ENCODE results near the gene MT1F. TPM values are rescaled to one million over a fixed set of nuclear protein-coding genes. Genes with fewer than 3 reads are reported as not detected.

MT1F gene
- total RNA-seq (6.8 TPM), polyA plus RNA-seq (10 to 100 TPM; 26.0 to 88.5 (median 37.1) TPM)

GRCh38 chr16:56657555-56658326 lies at the start of gene MT1F:
Gene MT1F (plus strand): TSS chr16:56657959. CDS start chr16:56658059, 100 bp downstream.
- Mint-ChIP-seq H3K36me3 (peaks cover 10% of the 10 kb centered on the region), H3K9me3 (peaks cover 0 to 2% (median 0%) of the 10 kb centered on the region in 7 donors), H3K27me3 (peaks cover 7% of the 10 kb centered on the region), H3K4me1 (peaks cover 5 to 41% (median 26%) of the 10 kb centered on the region in 4 donors), H3K27ac (peak within 1 kb of the TSS; percentile 83 to 97 (median 90)), H3K4me3 (peak within 1 kb of the TSS; percentile 93 to 98 (median 98))
- peak; percentile 74 to 76 for ATAC-seq (ENCODE audit: low read depth in 2 of 2)
- H3K27me3 ChIP-seq (ENCODE audit: control insufficient read depth, insufficient read depth, low read length) = no peaks in the 10 kb centered on the region
- H3K9me3 ChIP-seq (ENCODE audit: control insufficient read depth in 2 of 2, low read length in 2 of 2) = no peaks in the 10 kb centered on the region
- peak; percentile 51 to 78 (median 67) for DNase-seq
- H3K4me1 ChIP-seq (ENCODE audit: control insufficient read depth, insufficient read depth, low read length, poor library complexity, severe bottlenecking) = peaks cover 27% of the 10 kb centered on the region
- no peaks in the 10 kb centered on the region for H3K36me3 ChIP-seq (ENCODE audit: control insufficient read depth, insufficient read depth, low read length)
- H3K27ac ChIP-seq (ENCODE audit: insufficient read depth, low read length, poor library complexity, severe bottlenecking) = peak within 1 kb of the TSS; percentile 48
- peak within 1 kb of the TSS; percentile 89 for H3K4me3 ChIP-seq (ENCODE audit: low read depth, low read length)

GRCh38 chr16:56608043-56608875 lies 49.5 kb upstream of the MT1F start, which contains the start of gene MT2A:
Gene MT2A (plus strand): TSS chr16:56608584. CDS start chr16:56608656, 72 bp downstream.
- Histone ChIP-seq H3K9me3 (ENCODE audit: control insufficient read depth in 2 of 2, low read length in 2 of 2) (no peaks in the 10 kb centered on the region), H3K27ac (ENCODE audit: insufficient read depth, low read length, poor library complexity, severe bottlenecking) (peak within 1 kb of the TSS; percentile 88), H3K36me3 (ENCODE audit: control insufficient read depth, insufficient read depth, low read length) (no peaks in the 10 kb centered on the region), H3K4me1 (ENCODE audit: control insufficient read depth, insufficient read depth, low read length, poor library complexity, severe bottlenecking) (peaks cover 41% of the 10 kb centered on the region), H3K4me3 (ENCODE audit: low read depth, low read length) (peak within 1 kb of the TSS; percentile 95), H3K27me3 (ENCODE audit: control insufficient read depth, insufficient read depth, low read length) (no peaks in the 10 kb centered on the region)
- H3K36me3 Mint-ChIP-seq = no peaks in the 10 kb centered on the region
- H3K27ac Mint-ChIP-seq = peak within 1 kb of the TSS; percentile 89 to 97 (median 96)
- peak within 1 kb of the TSS; percentile 92 to 99 (median 98) for H3K4me3 Mint-ChIP-seq
- H3K4me1 Mint-ChIP-seq = peaks cover 14 to 44% (median 38%) of the 10 kb centered on the region in 4 donors
- ATAC-seq (ENCODE audit: low read depth in 2 of 2) (peak; percentile 90 to 91), DNase-seq (peak; percentile 80 to 95 (median 82))
- no peaks in the 10 kb centered on the region for H3K9me3 Mint-ChIP-seq
- no peaks in the 10 kb centered on the region for H3K27me3 Mint-ChIP-seq

GRCh38 chr16:56608876-56609462 lies 48.8 kb upstream of the MT1F start:
- H3K27me3 ChIP-seq (ENCODE audit: control insufficient read depth, insufficient read depth, low read length) = no peaks in the 10 kb centered on the region
- Mint-ChIP-seq H3K27ac (peak overlapping the region; percentile 89 to 97 (median 96)), H3K4me1 (peaks cover 17 to 45% (median 36%) of the 10 kb centered on the region in 4 donors), H3K27me3 (no peaks in the 10 kb centered on the region), H3K4me3 (peak overlapping the region; percentile 92 to 99 (median 98)), H3K36me3 (no peaks in the 10 kb centered on the region), H3K9me3 (no peaks in the 10 kb centered on the region)
- peaks cover 41% of the 10 kb centered on the region for H3K4me1 ChIP-seq (ENCODE audit: control insufficient read depth, insufficient read depth, low read length, poor library complexity, severe bottlenecking)
- peak overlapping the region; percentile 88 for H3K27ac ChIP-seq (ENCODE audit: insufficient read depth, low read length, poor library complexity, severe bottlenecking)
- no peaks in the 10 kb centered on the region for H3K9me3 ChIP-seq (ENCODE audit: control insufficient read depth in 2 of 2, low read length in 2 of 2)
- ATAC-seq (ENCODE audit: low read depth in 2 of 2) (no peak), DNase-seq (no peak)
- peak overlapping the region; percentile 95 for H3K4me3 ChIP-seq (ENCODE audit: low read depth, low read length)
- H3K36me3 ChIP-seq (ENCODE audit: control insufficient read depth, insufficient read depth, low read length) = no peaks in the 10 kb centered on the region

GRCh38 chr16:56609463-56609921 lies 48.3 kb upstream of the MT1F start:
- no peaks in the 10 kb centered on the region for H3K27me3 Mint-ChIP-seq
- H3K36me3 Mint-ChIP-seq = no peaks in the 10 kb centered on the region
- H3K9me3 Mint-ChIP-seq = no peaks in the 10 kb centered on the region
- Histone ChIP-seq H3K36me3 (ENCODE audit: control insufficient read depth, insufficient read depth, low read length) (no peaks in the 10 kb centered on the region), H3K27me3 (ENCODE audit: control insufficient read depth, insufficient read depth, low read length) (no peaks in the 10 kb centered on the region), H3K27ac (ENCODE audit: insufficient read depth, low read length, poor library complexity, severe bottlenecking) (peak overlapping the region; percentile 88), H3K9me3 (ENCODE audit: control insufficient read depth in 2 of 2, low read length in 2 of 2) (no peaks in the 10 kb centered on the region), H3K4me1 (ENCODE audit: control insufficient read depth, insufficient read depth, low read length, poor library complexity, severe bottlenecking) (peaks cover 41% of the 10 kb centered on the region), H3K4me3 (ENCODE audit: low read depth, low read length) (peak overlapping the region; percentile 95)
- peak overlapping the region; percentile 89 to 97 (median 96) for H3K27ac Mint-ChIP-seq
- peaks cover 17 to 47% (median 36%) of the 10 kb centered on the region in 4 donors for H3K4me1 Mint-ChIP-seq
- H3K4me3 Mint-ChIP-seq = peak overlapping the region; percentile 92 to 99 (median 98)
- DNase-seq = peak; percentile 49 to 84 (median 76)
- ATAC-seq (ENCODE audit: low read depth in 2 of 2) = peak; percentile 32 to 41

GRCh38 chr16:56610017-56610608 lies 47.6 kb upstream of the MT1F start:
- DNase-seq (peak; percentile 45 to 83 (median 49)), ATAC-seq (ENCODE audit: low read depth in 2 of 2) (peak; percentile 41)
- H3K36me3 ChIP-seq (ENCODE audit: control insufficient read depth, insufficient read depth, low read length) = no peaks in the 10 kb centered on the region
- no peaks in the 10 kb centered on the region for H3K27me3 ChIP-seq (ENCODE audit: control insufficient read depth, insufficient read depth, low read length)
- H3K27ac Mint-ChIP-seq = peak overlapping the region; percentile 89 to 97 (median 96)
- H3K27me3 Mint-ChIP-seq = no peaks in the 10 kb centered on the region
- H3K4me1 ChIP-seq (ENCODE audit: control insufficient read depth, insufficient read depth, low read length, poor library complexity, severe bottlenecking) = peaks cover 41% of the 10 kb centered on the region
- peaks cover 17 to 47% (median 36%) of the 10 kb centered on the region in 4 donors for H3K4me1 Mint-ChIP-seq
- no peaks in the 10 kb centered on the region for H3K36me3 Mint-ChIP-seq
- peak overlapping the region; percentile 88 for H3K27ac ChIP-seq (ENCODE audit: insufficient read depth, low read length, poor library complexity, severe bottlenecking)
- peak overlapping the region; percentile 95 for H3K4me3 ChIP-seq (ENCODE audit: low read depth, low read length)
- H3K9me3 ChIP-seq (ENCODE audit: control insufficient read depth in 2 of 2, low read length in 2 of 2) = no peaks in the 10 kb centered on the region
- peak overlapping the region; percentile 92 to 99 (median 98) for H3K4me3 Mint-ChIP-seq
- H3K9me3 Mint-ChIP-seq = no peaks in the 10 kb centered on the region

GRCh38 chr16:56610609-56611111 lies 47.1 kb upstream of the MT1F start:
- Histone ChIP-seq H3K4me1 (ENCODE audit: control insufficient read depth, insufficient read depth, low read length, poor library complexity, severe bottlenecking) (peaks cover 41% of the 10 kb centered on the region), H3K27ac (ENCODE audit: insufficient read depth, low read length, poor library complexity, severe bottlenecking) (peak overlapping the region; percentile 88), H3K27me3 (ENCODE audit: control insufficient read depth, insufficient read depth, low read length) (no peaks in the 10 kb centered on the region), H3K36me3 (ENCODE audit: control insufficient read depth, insufficient read depth, low read length) (no peaks in the 10 kb centered on the region), H3K9me3 (ENCODE audit: control insufficient read depth in 2 of 2, low read length in 2 of 2) (no peaks in the 10 kb centered on the region), H3K4me3 (ENCODE audit: low read depth, low read length) (peak overlapping the region; percentile 95)
- DNase-seq = no peak
- H3K4me3 Mint-ChIP-seq = peak overlapping the region; percentile 92 to 99 (median 98)
- H3K4me1 Mint-ChIP-seq = peaks cover 17 to 47% (median 36%) of the 10 kb centered on the region in 4 donors
- H3K27me3 Mint-ChIP-seq = no peaks in the 10 kb centered on the region
- H3K27ac Mint-ChIP-seq = peak overlapping the region; percentile 89 to 97 (median 90)
- no peaks in the 10 kb centered on the region for H3K36me3 Mint-ChIP-seq
- peak in 1 of 2 donors; percentile 4 for ATAC-seq (ENCODE audit: low read depth in 2 of 2)
- no peaks in the 10 kb centered on the region for H3K9me3 Mint-ChIP-seq
